ENCODE results near the gene FAM81A. TPM values are rescaled to one million over a fixed set of nuclear protein-coding genes. Genes with fewer than 3 reads are reported as not detected.

The FAM81A gene
- total and polyA plus RNA-seq, 2 donors (not counting 1 experiment from before 2014, with no cell fraction given) = 0.24 to 0.33 TPM

DNA sequence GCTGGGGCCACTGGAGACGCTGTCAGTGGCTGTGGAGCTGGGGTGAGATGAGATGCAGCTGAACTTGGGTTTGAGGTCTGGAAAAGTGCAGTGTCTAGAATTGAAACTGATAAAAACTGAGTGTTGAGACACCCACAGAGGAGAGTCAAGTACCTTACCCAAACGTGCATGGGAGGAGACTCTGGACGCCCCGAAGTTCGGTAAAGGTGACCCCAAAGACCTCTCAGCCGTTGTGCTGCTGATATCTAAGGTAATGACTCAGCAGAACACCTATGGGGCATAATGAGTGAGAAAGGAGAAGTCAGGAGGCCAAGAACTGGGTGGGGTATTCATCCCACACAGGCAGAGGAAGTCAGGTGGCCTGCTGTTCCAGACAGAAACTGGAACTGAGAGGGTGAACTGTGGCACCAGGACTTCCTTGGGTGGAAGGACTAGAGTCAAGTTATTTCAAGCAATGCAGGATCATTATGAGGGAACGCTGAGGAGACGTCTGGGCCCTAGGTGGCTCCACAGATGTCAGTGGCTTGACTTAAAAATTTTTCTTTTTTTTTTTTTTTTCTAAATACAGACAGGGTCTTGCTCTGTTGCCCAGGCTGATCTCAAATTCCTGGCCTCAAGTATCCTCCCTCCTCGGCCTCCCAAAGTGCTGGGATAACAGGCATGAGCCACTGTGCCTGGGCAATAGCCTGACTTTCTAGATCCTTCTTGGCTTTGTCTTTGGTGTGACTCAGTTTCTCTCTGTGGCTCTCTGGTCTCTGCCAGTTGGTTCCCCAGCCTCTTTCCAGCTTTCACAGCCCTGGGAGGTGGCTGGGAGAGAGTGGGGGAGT, 105.9 kb downstream of the FAM81A start:
- Histone ChIP-seq H3K36me3 (ENCODE audit: control insufficient read depth, insufficient read depth, low read length) (no peaks in the 10 kb centered on the region), H2AFZ (ENCODE audit: low read length) (no peak overlapping the region), H4K20me1 (ENCODE audit: control insufficient read depth, extremely low read depth, insufficient read depth, low read length) (no peaks in the 10 kb centered on the region), H3K27ac (ENCODE audit: insufficient read depth, low read length) (no peak overlapping the region), H3K4me1 (ENCODE audit: control insufficient read depth, extremely low read depth, insufficient read depth, low read length) (no peaks in the 10 kb centered on the region), H3K4me3 (replicated peaks in 1 of 4; ENCODE audit: control extremely low read depth in 1 of 4, insufficient read depth in 1 of 4, low read depth in 3 of 4, low read length in 4 of 4) (no peak overlapping the region), H3K9me3 (ENCODE audit: control insufficient read depth, insufficient read depth, low read depth, low read length) (no peaks in the 10 kb centered on the region), H3K27me3 (ENCODE audit: control insufficient read depth, insufficient read depth, low read length) (peaks cover 4% of the 10 kb centered on the region), H3K79me2 (ENCODE audit: control insufficient read depth, insufficient read depth, low read length) (no peaks in the 10 kb centered on the region), H3K4me2 (ENCODE audit: extremely low read depth, insufficient read depth, low read length) (no peak overlapping the region), H3K9ac (ENCODE audit: insufficient read depth, low read length) (no peak overlapping the region)
- no peak for DNase-seq (ENCODE audit: low read depth in 2 of 2)
- TF ChIP-seq CTCF (conservative IDR thresholded peaks at IDR 0.05 in 1 of 2, IDR thresholded peaks at IDR 0.05 in 1 of 2; ENCODE audit: low read depth in 1 of 2, low read length in 2 of 2) = no peak
- no peak for TF ChIP-seq EZH2 (IDR thresholded peaks at IDR 0.05; ENCODE audit: low read length, missing control alignments)

DNA sequence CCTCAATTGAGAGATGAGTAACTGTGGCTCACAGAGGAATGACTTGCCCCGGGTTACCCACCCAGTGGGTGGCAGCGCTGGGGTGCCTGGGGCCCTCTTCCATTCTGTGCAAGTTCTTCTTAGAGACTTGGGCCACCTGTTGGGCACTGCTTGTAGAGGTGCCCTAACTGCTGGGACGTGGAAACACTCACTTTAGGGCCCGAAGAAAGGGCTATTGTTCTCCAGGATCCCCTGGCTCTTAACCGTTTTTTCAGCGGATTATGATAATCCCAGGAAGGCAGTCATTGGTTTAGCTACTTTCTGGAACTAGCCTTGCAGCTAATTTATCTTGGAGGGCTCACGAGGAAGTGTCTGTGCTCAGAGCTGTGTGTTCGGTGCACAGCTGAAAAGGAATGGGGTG, 107.6 kb downstream of the FAM81A start:
- H3K27me3 ChIP-seq (ENCODE audit: control insufficient read depth, insufficient read depth, low read length) = peaks cover 4% of the 10 kb centered on the region
- H3K4me2 ChIP-seq (ENCODE audit: extremely low read depth, insufficient read depth, low read length) = no peak overlapping the region
- no peak for DNase-seq (ENCODE audit: low read depth in 2 of 2)
- H2AFZ ChIP-seq (ENCODE audit: low read length) = no peak overlapping the region
- no peaks in the 10 kb centered on the region for H3K9me3 ChIP-seq (ENCODE audit: control insufficient read depth, insufficient read depth, low read depth, low read length)
- H3K36me3 ChIP-seq (ENCODE audit: control insufficient read depth, insufficient read depth, low read length) = no peaks in the 10 kb centered on the region
- no peaks in the 10 kb centered on the region for H3K4me1 ChIP-seq (ENCODE audit: control insufficient read depth, extremely low read depth, insufficient read depth, low read length)
- H4K20me1 ChIP-seq (ENCODE audit: control insufficient read depth, extremely low read depth, insufficient read depth, low read length) = no peaks in the 10 kb centered on the region
- H3K79me2 ChIP-seq (ENCODE audit: control insufficient read depth, insufficient read depth, low read length) = no peaks in the 10 kb centered on the region
- no peak overlapping the region for H3K4me3 ChIP-seq (replicated peaks in 1 of 4; ENCODE audit: control extremely low read depth in 1 of 4, insufficient read depth in 1 of 4, low read depth in 3 of 4, low read length in 4 of 4)
- no peak overlapping the region for H3K9ac ChIP-seq (ENCODE audit: insufficient read depth, low read length)
- TF ChIP-seq CTCF (conservative IDR thresholded peaks at IDR 0.05 in 1 of 2, IDR thresholded peaks at IDR 0.05 in 1 of 2; ENCODE audit: low read depth in 1 of 2, low read length in 2 of 2) = no peak
- H3K27ac ChIP-seq (ENCODE audit: insufficient read depth, low read length) = no peak overlapping the region

- Histone ChIP-seq H2AFZ (ENCODE audit: low read length) (no peak overlapping the region), H3K9ac (ENCODE audit: insufficient read depth, low read length) (no peak overlapping the region), H3K27ac (ENCODE audit: insufficient read depth, low read length) (no peak overlapping the region), H3K27me3 (ENCODE audit: control insufficient read depth, insufficient read depth, low read length) (peaks cover 2% of the 10 kb centered on the region), H3K4me3 (replicated peaks in 1 of 4; ENCODE audit: control extremely low read depth in 1 of 4, insufficient read depth in 1 of 4, low read depth in 3 of 4, low read length in 4 of 4) (no peak overlapping the region), H3K36me3 (ENCODE audit: control insufficient read depth, insufficient read depth, low read length) (no peaks in the 10 kb centered on the region), H3K4me1 (ENCODE audit: control insufficient read depth, extremely low read depth, insufficient read depth, low read length) (no peaks in the 10 kb centered on the region), H4K20me1 (ENCODE audit: control insufficient read depth, extremely low read depth, insufficient read depth, low read length) (no peaks in the 10 kb centered on the region), H3K9me3 (ENCODE audit: control insufficient read depth, insufficient read depth, low read depth, low read length) (no peaks in the 10 kb centered on the region), H3K79me2 (ENCODE audit: control insufficient read depth, insufficient read depth, low read length) (no peaks in the 10 kb centered on the region), H3K4me2 (ENCODE audit: extremely low read depth, insufficient read depth, low read length) (no peak overlapping the region)
- TF ChIP-seq CTCF (conservative IDR thresholded peaks at IDR 0.05 in 1 of 2, IDR thresholded peaks at IDR 0.05 in 1 of 2; ENCODE audit: low read depth in 1 of 2, low read length in 2 of 2) (no peak), EZH2 (IDR thresholded peaks at IDR 0.05; ENCODE audit: low read length, missing control alignments) (no peak)
- DNase-seq (ENCODE audit: low read depth in 2 of 2) = no peak
Observed at GRCh38 chr15:59548501-59549226, 110.7 kb downstream of the FAM81A start.
